ENCODE results near the gene TWF2.

GRCh38 chr3:52272831-52273230 lies 33.9 kb upstream of the TWF2 start:
- TF ChIP-seq CTCF (IDR thresholded peaks at IDR 0.05) (no peak), EP300 (IDR thresholded peaks at IDR 0.05) (no peak)
